Esophagus squamous epithelium (tissue), 4 donors: ENCODE results near the gene DRC3.

Source experiments
- POLR2A ChIP-seq, 4 donors: fragments of 450-650 bp; IDR thresholded peaks; one replicate each; pipeline ENCODE4 v1.6.1; 2017; ENCODE audit warnings: antibody characterized with exemption in 4 of 4, mild to moderate bottlenecking in 4 of 4, moderate library complexity in 3 of 4
- TF ChIP-seq, protein P1 (sequence below), 6 experiments: fragments of 450-650 bp in 4 of 6; fragments of 200-600 bp in 2 of 6; sonication (generic) in 2 of 6; IDR thresholded peaks; one replicate each; pipeline ENCODE4 v1.5.1; 2016 to 2019; ENCODE audit warnings: antibody characterized with exemption in 6 of 6, mild to moderate bottlenecking in 4 of 6, moderate library complexity in 4 of 6

DNA sequence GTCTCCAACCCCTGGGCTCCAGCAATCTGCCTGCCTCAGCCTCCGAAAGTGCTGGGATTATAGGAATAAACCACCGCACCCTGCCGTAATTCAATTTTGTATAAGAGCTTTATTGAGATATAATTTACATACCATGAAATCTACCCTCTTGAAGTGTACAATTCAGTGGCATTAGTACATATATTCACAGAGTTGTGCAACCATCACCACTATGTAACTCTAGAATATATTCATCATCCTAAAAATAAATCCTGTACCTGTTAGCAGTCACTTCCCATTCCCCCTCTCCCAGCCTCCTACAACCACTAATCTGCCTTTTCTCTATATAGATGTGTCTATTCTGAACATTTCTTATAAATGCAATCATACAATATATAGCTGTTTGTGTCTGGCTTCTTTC lies 26.6 kb upstream of the DRC3 start:
- TF ChIP-seq, protein P1, sequence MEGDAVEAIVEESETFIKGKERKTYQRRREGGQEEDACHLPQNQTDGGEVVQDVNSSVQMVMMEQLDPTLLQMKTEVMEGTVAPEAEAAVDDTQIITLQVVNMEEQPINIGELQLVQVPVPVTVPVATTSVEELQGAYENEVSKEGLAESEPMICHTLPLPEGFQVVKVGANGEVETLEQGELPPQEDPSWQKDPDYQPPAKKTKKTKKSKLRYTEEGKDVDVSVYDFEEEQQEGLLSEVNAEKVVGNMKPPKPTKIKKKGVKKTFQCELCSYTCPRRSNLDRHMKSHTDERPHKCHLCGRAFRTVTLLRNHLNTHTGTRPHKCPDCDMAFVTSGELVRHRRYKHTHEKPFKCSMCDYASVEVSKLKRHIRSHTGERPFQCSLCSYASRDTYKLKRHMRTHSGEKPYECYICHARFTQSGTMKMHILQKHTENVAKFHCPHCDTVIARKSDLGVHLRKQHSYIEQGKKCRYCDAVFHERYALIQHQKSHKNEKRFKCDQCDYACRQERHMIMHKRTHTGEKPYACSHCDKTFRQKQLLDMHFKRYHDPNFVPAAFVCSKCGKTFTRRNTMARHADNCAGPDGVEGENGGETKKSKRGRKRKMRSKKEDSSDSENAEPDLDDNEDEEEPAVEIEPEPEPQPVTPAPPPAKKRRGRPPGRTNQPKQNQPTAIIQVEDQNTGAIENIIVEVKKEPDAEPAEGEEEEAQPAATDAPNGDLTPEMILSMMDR (IDR thresholded peaks at IDR 0.05) = no peak
- TF ChIP-seq POLR2A (IDR thresholded peaks at IDR 0.05) = no peak
